OCI-LY1 (cell line): Measurements from ENCODE around the gene UNC5CL.

Source experiments
- CTCF ChIP-seq: fragments of 200-600 bp; sonication (generic), shearing (Covaris generic); IDR thresholded peaks from 2 replicates; pipeline ENCODE4 v1.5.1; 2017; ENCODE audit warnings: mild to moderate bottlenecking, antibody characterized with exemption, low read length, moderate library complexity, mixed read lengths
- EZH2 ChIP-seq: fragments of 200-600 bp; sonication (generic), shearing (Covaris generic); IDR thresholded peaks from 2 replicates; pipeline ENCODE4 v1.8.0; 2017; ENCODE audit warnings: borderline replicate concordance, mixed run types, mild to moderate bottlenecking, antibody characterized with exemption, low read length, moderate library complexity, mixed read lengths

GRCh38 chr6:41021832-41022231, 17.2 kb downstream of the UNC5CL start:
- TF ChIP-seq CTCF: no peak
- no peak for TF ChIP-seq EZH2
